HTERT RPE-1 (cell line): ENCODE data around the gene BANP.
"Not testable (repeated sequence)": the region's sequence is repeated elsewhere in the genome, so short reads cannot be mapped to it uniquely, and the experiment has no call there.

Experiments used
- in situ Hi-C: fragments of 300-500 bp; cut with MboI; formaldehyde crosslinking; loops from 4 replicates; pipeline ENCODE4 v1.14.3; 2020; ENCODE audit warnings: low sequenced_read_pairs

The BANP gene

DNA sequence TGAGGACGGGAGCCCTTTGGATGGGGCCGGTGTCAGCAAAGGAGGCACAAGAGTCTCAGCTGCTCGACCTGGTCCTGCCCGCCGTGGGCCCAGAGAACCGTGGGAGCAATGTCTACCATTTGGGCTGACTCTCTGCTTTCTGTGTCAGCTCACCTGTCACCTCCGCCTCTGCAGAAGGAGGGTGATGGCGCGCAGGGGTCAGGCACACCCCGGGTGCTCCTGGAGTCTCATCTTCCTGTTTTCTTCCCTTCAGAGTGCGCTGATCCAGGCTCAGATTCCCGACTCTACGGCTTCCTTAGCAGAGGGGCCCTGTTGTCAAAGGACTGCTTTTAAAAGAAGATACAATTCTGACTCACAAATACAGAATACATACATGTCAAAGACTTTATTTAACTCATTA, 167.1 kb downstream of the BANP start:
- in situ Hi-C loops = no loop called here

DNA sequence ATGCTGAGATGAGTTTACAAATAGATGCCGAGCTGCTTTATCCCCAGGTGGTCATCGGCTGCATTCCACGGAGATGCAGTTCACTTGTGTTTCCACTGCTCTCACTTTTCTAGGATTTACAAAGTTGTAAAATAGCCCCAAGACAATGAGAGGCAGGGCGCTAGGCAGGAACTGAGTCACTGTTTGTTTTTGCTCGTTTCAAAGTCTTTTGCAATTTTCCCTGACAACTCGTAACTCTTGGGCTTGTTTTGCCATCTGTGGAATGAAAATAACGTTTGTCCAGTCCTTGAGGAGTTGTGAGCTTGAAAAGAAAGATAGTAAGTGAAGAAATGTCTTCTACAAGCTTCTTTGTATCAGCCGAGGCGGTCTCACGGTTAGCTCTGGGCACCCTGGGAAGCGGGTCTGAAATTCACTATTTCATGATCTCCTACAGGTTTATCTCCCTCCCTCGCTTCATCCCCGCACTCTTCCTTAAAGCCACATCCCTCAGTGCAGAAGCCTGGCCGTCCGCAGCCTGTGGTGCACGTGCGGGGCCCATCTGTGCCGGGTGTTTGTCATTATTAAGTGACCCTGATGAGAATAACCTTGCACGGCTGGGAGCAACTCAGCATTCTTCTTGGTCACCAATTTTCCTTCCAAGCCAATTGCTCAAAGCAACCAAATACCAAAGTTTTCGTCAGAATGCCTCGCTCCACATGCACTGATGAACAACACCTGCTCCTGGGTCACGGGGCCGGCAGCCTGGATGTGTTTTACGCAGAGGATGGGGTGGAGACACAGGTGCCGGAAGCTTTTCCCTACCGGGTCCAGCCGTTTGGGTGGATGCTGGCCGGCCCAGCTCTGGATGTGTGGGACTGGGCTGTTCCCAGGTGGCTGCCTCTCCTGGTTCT, 167.9 kb downstream of the BANP start:
- in situ Hi-C loops = not testable (repeated sequence)

DNA sequence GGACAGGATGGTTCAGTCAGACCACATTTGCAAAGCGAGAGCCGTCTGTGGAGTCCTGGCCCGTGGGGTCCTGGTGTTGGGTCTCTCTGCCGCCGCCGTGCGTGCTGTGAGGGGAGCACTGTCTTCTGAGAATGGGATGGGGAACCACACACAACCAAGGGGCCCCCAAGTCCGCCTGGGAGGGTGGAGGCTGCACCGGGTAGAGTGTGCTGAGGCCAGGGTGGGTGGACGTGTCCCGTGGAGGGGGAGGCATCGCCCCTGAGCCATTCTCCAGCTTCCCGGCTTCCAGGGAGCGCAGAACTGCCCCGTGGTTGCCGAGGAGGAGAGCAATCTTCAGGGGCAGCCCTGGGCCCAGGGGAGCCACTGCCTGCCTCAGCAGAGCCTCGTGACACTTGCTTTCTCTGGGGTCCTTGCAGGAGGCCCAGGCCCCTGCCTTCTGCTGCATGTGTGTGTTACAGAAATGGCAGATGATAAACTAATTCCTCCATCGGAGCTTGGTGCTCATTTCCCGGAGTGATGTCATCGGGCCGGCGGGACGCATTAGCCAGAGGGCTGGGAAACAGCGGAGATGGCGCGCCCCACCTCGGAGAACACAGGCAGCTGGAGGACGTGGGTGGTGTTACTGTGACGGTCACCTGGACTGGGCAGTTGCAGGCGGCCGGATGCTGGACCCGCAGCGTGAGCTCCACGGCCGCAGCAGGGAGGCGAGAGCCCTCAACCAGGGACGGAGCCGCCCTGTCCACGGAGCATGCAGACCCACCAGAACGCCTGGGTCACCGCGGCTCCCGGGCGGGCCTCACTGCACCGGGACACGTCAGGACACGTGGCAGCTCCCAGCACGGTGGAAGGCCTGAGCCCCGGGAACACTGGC, 168.9 kb downstream of the BANP start:
- in situ Hi-C loops = not testable (repeated sequence)

DNA sequence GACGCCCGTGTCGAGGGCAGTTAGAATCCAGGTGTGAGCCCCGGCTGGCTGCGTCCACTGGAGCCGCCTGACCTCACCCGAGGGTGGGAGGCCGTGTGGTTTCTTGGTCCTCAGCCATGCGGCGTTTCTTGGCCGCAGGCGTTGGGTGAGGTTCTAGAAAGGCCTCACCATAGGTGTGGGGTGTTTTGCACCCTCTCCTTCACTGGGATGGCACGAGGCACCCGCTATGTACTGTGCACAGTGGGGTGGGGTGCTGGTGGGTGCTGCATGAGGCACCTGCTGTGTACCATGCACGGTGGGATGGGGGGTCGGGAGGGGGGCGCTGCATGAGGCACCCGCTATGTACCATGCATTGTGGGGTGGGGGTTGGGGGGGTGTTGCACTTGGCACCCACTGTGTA, 169.6 kb downstream of the BANP start:
- in situ Hi-C loops = no loop called here

DNA sequence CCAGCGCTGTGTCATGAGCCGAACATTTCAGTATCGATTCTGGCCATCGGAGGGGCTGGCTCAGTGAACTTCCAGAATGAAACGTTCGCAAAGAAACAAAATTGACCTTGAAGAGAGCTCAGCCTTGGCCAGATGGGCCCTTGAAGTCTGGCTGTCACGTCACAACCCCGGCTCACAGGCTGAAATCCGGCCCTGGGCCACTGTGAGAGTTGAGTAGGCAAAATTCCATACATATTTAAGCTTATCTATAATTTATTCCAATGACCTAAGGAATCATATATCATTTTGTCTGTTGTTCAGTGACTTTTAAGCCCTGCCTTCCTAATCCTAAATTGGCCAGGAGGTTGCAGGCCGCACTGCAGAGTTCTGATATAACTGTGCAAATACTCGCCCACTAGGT, 170.2 kb downstream of the BANP start:
- in situ Hi-C loops = not testable (repeated sequence)

DNA sequence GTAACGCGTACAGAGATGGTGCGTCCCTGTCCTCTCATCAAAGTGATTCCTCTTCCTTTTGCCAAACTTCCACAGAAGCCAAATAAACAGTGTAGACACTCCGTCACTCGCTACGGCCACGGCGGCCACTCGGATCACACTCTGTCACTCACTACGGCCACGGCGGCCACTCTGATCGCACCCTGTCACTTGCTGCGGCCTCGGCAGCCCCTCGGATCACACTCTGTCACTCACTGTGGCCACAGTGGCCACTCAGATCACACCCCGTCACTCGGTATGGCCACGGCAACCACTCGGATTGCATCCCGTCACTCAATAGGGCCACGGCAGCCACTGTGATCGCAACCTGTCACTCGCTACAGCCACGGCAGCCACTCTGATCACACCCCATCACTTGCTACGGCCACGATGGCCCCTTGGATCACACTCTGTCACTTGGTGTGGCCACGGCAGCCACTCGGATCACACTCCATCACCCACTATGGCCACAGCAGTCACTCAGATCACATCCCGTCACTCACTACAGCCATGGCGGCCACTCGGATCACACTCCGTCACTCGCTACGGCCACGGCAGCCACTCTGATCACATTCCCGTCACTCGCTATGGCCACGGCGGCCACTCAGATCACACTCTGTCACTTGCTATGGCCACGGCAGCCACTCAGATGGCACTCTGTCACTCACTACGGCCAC, 170.8 kb downstream of the BANP start:
- in situ Hi-C loops = no loop called here
